Neural cell (in vitro differentiated cells): Measurements from ENCODE around the gene C1QC. TPM values are rescaled to one million over a fixed set of nuclear protein-coding genes. Genes with fewer than 3 reads are reported as not detected.

Source experiments
- H2AFZ ChIP-seq: fragments of 200-600, 300-800 bp; sonication (generic), shearing (Covaris generic); 2 replicates; pipeline ENCODE4 v1.6.0; 2014; ENCODE audit warnings: low read depth, mild to moderate bottlenecking, antibody characterized with exemption, low read length, moderate library complexity
- H3F3A ChIP-seq: fragments of 200-600 bp; shearing (Covaris generic); 2 replicates; pipeline ENCODE4 v1.6.1; 2016; ENCODE audit warnings: mild to moderate bottlenecking, moderate library complexity, mixed read lengths, antibody characterized with exemption, low read length; ENCODE audit not compliant: insufficient read depth, poor library complexity, severe bottlenecking
- H3K27ac ChIP-seq: fragments of 200-600, 300-800 bp; sonication (generic), shearing (Covaris generic); 2 replicates; pipeline ENCODE4 v1.5.1; 2014; ENCODE audit warnings: mild to moderate bottlenecking, low read length, moderate library complexity
- H3K27me3 ChIP-seq: fragments of 300-800, 200-600 bp; sonication (generic), shearing (Covaris generic); 2 replicates; pipeline ENCODE4 v1.6.0; 2014; ENCODE audit warnings: mild to moderate bottlenecking, low read depth, low read length, moderate library complexity; ENCODE audit not compliant: insufficient read depth
- H3K36me3 ChIP-seq: fragments of 300-800, 200-600 bp; sonication (generic), shearing (Covaris generic); 2 replicates; pipeline ENCODE4 v1.5.1; 2014; ENCODE audit warnings: mild to moderate bottlenecking, antibody characterized with exemption, low read length, moderate library complexity; ENCODE audit not compliant: insufficient read depth
- H3K4me2 ChIP-seq: fragments of 300-800, 200-600 bp; sonication (generic), shearing (Covaris generic); 2 replicates; pipeline ENCODE4 v1.6.0; 2014; ENCODE audit warnings: mild to moderate bottlenecking, low read length
- H3K4me3 ChIP-seq: fragments of 300-800, 200-600 bp; sonication (generic), shearing (Covaris generic); 2 replicates; pipeline ENCODE4 v1.5.1; 2014; ENCODE audit warnings: mild to moderate bottlenecking, low read length, moderate library complexity
- H3K79me2 ChIP-seq: fragments of 200-600 bp; shearing (Covaris generic); replicated peaks from 2 replicates; pipeline ENCODE4 v1.6.0; 2014; ENCODE audit warnings: mild to moderate bottlenecking, low read length, moderate library complexity; ENCODE audit not compliant: insufficient read depth
- H3K9ac ChIP-seq: fragments of 300-800, 200-600 bp; sonication (generic), shearing (Covaris generic); 2 replicates; pipeline ENCODE4 v1.6.1; 2016; ENCODE audit warnings: mild to moderate bottlenecking, low read length, mixed read lengths
- H3K9me2 ChIP-seq: fragments of 200-600 bp; shearing (Covaris generic); 2 replicates; pipeline ENCODE4 v1.6.1; 2016; ENCODE audit warnings: mild to moderate bottlenecking, low read length, mixed read lengths; ENCODE audit not compliant: insufficient read depth
- H3K9me3 ChIP-seq: fragments of 200-600, 300-800 bp; sonication (generic), shearing (Covaris generic); 2 replicates; pipeline ENCODE4 v1.6.1; 2016; ENCODE audit warnings: mild to moderate bottlenecking, mixed run types, low read length, moderate library complexity, mixed read lengths
- H4K20me1 ChIP-seq: fragments of 200-600 bp; shearing (Covaris generic); 2 replicates; pipeline ENCODE4 v1.6.1; 2016; ENCODE audit warnings: mild to moderate bottlenecking, mixed run types; ENCODE audit not compliant: insufficient read depth
- CTCF ChIP-seq: fragments of 450-650 bp; IDR thresholded peaks from 2 replicates; pipeline ENCODE4 v1.5.1; 2014; ENCODE audit warnings: antibody characterized with exemption, mild to moderate bottlenecking, moderate library complexity; ENCODE audit not compliant: poor library complexity, severe bottlenecking
- EP300 ChIP-seq: fragments of 450-650 bp; conservative IDR thresholded peaks from 2 replicates; pipeline ENCODE4 v1.6.1; 2014; ENCODE audit warnings: antibody characterized with exemption, mild to moderate bottlenecking, moderate library complexity; ENCODE audit not compliant: poor library complexity, severe bottlenecking
- EZH2 ChIP-seq: fragments of 200-600, 300-800 bp; shearing (Covaris generic), sonication (generic); IDR thresholded peaks from 2 replicates; pipeline ENCODE4 v1.6.1; 2014; ENCODE audit warnings: antibody characterized with exemption, low read length, borderline replicate concordance, mild to moderate bottlenecking; ENCODE audit not compliant: insufficient read depth, poor library complexity, severe bottlenecking
- MXI1 ChIP-seq: fragments of 450-650 bp; conservative IDR thresholded peaks from 2 replicates; pipeline ENCODE4 v1.6.1; 2014; ENCODE audit warnings: antibody characterized with exemption, mild to moderate bottlenecking; ENCODE audit not compliant: poor library complexity, severe bottlenecking
- POLR2AphosphoS5 ChIP-seq: IDR thresholded peaks from 2 replicates; pipeline ENCODE4 v1.6.1; 2012
- RAD21 ChIP-seq: fragments of 450-650 bp; conservative IDR thresholded peaks from 2 replicates; pipeline ENCODE4 v1.6.1; 2014; ENCODE audit warnings: antibody characterized with exemption, mild to moderate bottlenecking, moderate library complexity
- REST ChIP-seq: IDR thresholded peaks from 2 replicates; pipeline ENCODE4 v1.6.1; 2012; ENCODE audit warnings: borderline replicate concordance
- SMC3 ChIP-seq: fragments of 450-650 bp; conservative IDR thresholded peaks from 2 replicates; pipeline ENCODE4 v1.6.1; 2014; ENCODE audit warnings: antibody characterized with exemption, mild to moderate bottlenecking, moderate library complexity; ENCODE audit not compliant: poor library complexity
- TAF1 ChIP-seq: IDR thresholded peaks from 2 replicates; pipeline ENCODE4 v1.6.1; 2012; ENCODE audit warnings: low read depth
- polyA plus RNA-seq: library from polyadenylated mRNA; depleted of rRNA; stranded (reverse); fragments of >200 nt; gene quantifications from 2 replicates; pipeline ENCODE4 v1.2.3, GENCODE V29; 2014

The C1QC gene
- polyA plus RNA-seq, 1 donor from 2014 or later, result not detected

GRCh38 chr1:22615886-22616285 is 27.5 kb upstream of the C1QC start:
- no peaks in the 10 kb centered on the region for H3K36me3 ChIP-seq
- H3K27me3 ChIP-seq, result peaks cover 13% of the 10 kb centered on the region

GRCh38 chr1:22616571-22616970 is 26.9 kb upstream of the C1QC start:
- Histone ChIP-seq H3K4me3 (no peak overlapping the region), H3K9ac (no peak overlapping the region), H3F3A (no peaks in the 10 kb centered on the region), H3K9me2 (no peaks in the 10 kb centered on the region), H3K36me3 (no peaks in the 10 kb centered on the region), H4K20me1 (no peaks in the 10 kb centered on the region), H3K79me2 (no peaks in the 10 kb centered on the region), H3K27me3 (peaks cover 6% of the 10 kb centered on the region), H3K9me3 (no peaks in the 10 kb centered on the region), H3K27ac (no peak overlapping the region), H2AFZ (no peak overlapping the region), H3K4me2 (no peak overlapping the region)
- no peak for TF ChIP-seq EZH2

More at GRCh38 chr1:22615886-22616285, 27.5 kb upstream of the C1QC start:
- H3K9me3 ChIP-seq, result no peaks in the 10 kb centered on the region
- H3K79me2 ChIP-seq, result no peaks in the 10 kb centered on the region
- H3F3A ChIP-seq, result no peaks in the 10 kb centered on the region
- TF ChIP-seq EZH2 (no peak), EP300 (no peak)
- H3K27ac ChIP-seq, result no peak overlapping the region
- no peak overlapping the region for H3K4me3 ChIP-seq
- H3K4me2 ChIP-seq, result no peak overlapping the region
- no peak overlapping the region for H2AFZ ChIP-seq
- no peaks in the 10 kb centered on the region for H3K9me2 ChIP-seq
- H4K20me1 ChIP-seq, result no peaks in the 10 kb centered on the region
- no peak overlapping the region for H3K9ac ChIP-seq

- H3K9me3 ChIP-seq, result no peaks in the 10 kb centered on the region
- no peaks in the 10 kb centered on the region for H4K20me1 ChIP-seq
- H3F3A ChIP-seq, result no peaks in the 10 kb centered on the region
- H3K9me2 ChIP-seq, result no peaks in the 10 kb centered on the region
- no peaks in the 10 kb centered on the region for H3K79me2 ChIP-seq
- H3K4me2 ChIP-seq, result no peak overlapping the region
- no peak overlapping the region for H3K4me3 ChIP-seq
- H3K36me3 ChIP-seq, result no peaks in the 10 kb centered on the region
- TF ChIP-seq POLR2AphosphoS5 (no peak), CTCF (no peak), EP300 (no peak), SMC3 (no peak), MXI1 (no peak), EZH2 (no peak), REST (no peak), TAF1 (no peak), RAD21 (no peak)
- no peak overlapping the region for H3K27ac ChIP-seq
- H3K27me3 ChIP-seq, result no peaks in the 10 kb centered on the region
- H3K9ac ChIP-seq, result no peak overlapping the region
- no peak overlapping the region for H2AFZ ChIP-seq
Measured at GRCh38 chr1:22618056-22618455, 25.4 kb upstream of the C1QC start.
